Cortex of kidney (tissue), 1 donor: ENCODE data around the gene MGARP.
"Not testable (repeated sequence)": the region's sequence is repeated elsewhere in the genome, so short reads cannot be mapped to it uniquely, and the experiment has no call there.

Experiments used
- DNase-seq: peaks from one replicate; lab custom pipeline; 2025; lab: John Stamatoyannopoulos, UW

MGARP gene

DNA sequence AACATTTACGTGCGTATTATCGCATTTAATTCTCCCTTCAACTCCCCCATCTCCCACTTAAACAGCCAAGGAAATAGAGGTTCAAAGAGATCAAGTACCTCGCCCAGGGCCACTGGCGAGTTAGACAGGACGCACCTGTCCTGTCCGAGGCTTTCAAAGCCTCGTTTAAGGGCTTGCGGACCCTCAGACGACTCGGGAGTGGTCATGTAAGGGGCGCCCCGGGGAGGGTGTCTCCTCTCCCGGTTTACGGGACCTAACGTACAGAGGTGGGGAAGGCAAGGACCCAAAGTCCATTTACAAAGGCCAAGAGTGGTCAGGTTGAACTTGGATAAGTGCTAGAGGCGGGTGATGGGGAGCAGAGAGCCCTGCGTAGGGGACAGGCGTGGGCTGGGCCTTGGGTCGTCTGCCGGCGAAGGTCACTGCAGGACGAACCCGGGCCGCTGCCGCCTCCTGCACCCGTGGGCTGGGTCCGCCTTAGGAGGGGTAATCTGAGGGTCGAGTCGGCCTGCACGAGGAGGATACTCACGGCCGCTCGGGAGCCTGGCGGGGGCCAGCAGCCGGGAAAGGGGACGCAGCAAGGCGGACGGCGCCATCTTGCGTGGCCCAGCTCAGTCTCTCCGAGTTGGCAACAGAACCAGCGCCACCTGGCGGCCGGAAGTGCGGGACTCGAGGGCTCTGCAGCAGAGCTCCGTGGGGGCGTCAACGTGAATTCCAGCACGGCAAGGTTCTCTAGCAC, 15.3 kb upstream of the MGARP start:
- no peak for DNase-seq

DNA sequence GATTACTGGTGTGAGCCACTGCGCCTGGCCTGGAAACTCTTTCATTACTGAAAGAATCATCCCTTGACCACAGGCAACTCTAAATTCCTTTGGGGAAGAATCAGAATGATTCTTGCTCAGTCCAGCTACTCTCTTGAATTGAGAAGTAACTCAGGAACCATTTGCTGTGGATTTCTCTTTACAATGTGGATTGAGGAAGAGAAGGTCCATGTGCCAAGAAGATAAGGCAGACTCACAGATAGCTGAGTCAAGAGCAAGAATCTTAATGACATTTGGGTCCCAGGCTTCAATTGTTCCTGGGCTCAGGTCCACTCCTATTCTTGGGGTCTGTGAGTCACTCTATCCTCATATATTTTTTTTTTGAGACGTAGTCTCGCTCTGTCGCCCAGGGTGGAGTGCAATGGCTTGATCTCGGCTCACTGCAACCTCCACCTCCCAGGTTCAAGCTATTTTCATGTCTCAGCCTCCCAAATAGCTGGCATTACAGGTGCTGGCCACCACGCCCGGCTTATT, 6.2 kb upstream of the MGARP start:
- no peak for DNase-seq

GRCh38 chr4:139282721-139283075, 2.7 kb upstream of the MGARP start:
- no peak for DNase-seq

DNA sequence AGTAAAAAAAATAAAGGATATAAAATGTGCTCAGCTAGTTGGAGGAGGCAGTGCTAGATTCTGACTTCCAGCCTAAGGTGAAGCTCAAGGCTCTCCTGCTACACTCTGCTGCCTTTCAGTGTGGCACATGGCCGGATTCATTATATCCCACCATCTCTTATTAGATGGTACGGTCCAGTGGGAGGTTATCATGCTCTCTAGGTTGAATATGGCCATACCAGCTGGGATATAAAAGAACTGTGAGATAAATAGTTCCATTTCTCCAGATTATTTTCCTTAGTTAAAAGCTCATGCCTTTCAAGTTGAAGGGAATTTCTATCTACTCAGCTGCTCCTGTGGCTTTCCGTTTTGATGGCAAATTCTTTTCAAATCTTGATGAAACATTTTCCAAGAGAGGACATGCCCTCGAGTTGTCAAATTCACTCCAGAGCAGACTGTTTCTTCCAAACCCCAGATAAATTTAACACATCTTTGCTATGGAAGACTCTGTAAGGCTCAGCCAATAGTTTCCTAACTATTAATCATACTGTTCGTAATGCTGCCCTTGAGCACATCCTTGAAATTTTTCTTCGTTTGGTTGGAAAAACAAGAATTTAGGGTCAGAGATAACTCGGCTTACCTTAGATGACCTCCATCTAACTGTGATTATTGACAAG, 2.2 kb upstream of the MGARP start:
- DNase-seq = no peak

GRCh38 chr4:139278912-139279759, 889 bp downstream of the MGARP start:
- no peak for DNase-seq

GRCh38 chr4:139278485-139278884, 1.5 kb downstream of the MGARP start:
- no peak for DNase-seq

GRCh38 chr4:139275281-139275735, 4.7 kb downstream of the MGARP start:
- no peak for DNase-seq

DNA sequence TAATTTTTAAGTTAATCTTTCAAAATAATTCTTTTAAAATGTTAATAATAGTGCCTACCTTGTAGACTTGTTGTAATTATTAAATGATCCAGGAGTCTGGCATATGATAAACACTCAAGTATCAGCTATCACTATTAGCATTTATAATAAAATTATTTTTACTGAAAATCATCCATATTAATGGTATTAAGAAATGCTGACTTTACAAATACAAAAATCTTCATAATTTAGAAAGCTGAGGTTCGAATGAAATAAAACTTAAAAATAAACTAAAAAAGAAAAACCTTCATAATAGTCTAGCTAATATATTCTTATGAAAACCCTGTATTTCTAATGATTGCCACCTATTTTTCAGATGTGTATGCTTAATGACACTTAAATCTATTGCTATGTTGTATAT, 5.2 kb downstream of the MGARP start:
- DNase-seq = no peak

DNA sequence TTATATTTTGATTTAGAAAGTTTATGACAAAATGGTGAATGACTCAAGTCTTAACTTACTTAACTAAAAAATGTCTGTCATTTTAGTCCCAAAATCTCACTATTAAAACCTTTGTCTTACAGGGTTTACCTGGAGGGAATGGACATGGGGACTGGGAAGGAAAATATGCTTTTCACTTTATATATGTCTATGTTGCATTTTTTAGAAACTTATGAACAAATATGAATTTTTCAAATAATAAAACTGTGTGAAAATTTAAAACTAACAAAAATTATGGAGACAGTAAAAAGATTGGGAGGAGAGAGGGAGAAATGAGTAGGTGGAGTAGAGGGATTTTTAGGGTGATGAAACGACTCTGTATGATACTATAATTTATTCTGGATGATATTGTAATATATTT, 6.2 kb downstream of the MGARP start:
- DNase-seq = no peak

DNA sequence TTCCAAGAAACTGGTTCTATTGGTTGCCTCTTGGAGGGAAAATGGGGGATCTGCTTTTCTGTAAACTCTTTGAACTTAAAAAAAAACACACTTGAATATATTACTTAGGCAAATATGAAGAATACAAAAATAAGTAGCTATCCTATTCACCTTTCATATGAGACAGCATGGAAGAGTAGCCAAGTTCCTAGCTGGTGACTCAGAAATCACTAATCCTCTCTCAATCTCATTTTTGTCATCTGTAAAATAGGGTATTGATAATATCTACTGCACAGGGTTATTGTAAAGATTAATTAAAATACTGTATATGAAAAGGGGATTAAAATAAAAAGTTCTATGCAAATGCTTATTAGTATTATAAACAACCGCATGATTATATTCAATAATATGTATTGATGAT, 12.7 kb downstream of the MGARP start:
- no peak for DNase-seq

DNA sequence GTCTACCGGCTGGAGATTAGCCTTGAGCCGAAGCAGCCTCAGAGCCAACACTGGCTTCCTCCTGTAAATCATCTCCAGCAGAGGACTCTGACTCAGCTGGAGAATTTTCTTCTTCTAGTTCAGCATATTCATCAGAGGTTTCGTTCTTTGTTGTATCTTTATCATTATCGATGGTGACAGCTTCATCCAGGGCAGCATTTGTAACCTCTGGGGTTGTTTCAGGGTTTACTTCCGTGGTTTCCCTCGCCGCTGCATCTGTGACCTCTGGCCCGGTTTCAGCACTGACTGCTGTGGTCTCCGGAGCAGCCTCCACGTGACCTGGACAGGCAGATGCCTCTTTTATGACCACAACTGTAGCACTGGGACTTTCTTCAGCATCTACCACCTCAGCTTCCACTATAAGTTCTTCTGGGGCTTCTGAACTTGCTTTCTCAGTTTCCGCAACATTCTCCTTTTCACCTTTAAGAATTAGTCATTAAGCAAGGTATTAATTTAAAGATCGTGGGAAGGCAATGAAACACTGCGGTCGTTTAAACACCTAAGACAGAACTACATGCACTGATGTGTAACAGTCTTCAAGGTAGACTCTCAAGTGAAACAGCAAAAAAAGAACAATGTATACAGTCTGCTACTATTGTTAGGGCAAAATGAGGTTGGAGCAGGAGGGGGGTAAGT, 13.3 kb downstream of the MGARP start:
- DNase-seq = no peak

DNA sequence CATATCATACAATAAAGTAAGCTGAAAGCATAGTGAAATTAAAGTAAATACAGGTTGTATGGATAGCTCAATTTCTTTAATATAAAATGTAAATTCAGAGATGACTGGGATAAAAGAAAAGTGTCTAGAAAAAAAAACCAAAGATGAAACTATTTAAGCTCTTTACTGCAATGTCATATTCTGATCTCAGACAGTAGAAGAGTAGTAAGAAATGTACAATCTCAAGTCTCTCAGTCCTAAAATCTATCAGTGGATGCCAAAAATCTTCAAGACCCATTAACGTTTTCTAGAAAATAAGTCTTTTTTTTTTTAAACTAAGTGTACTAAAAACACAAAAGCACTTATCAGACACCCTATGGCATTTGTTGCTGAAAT, 13.8 kb downstream of the MGARP start:
- DNase-seq = no peak

- no peak for DNase-seq
These were observed 14.4 kb downstream of the MGARP start for GRCh38 chr4:139265654-139266053.

DNA sequence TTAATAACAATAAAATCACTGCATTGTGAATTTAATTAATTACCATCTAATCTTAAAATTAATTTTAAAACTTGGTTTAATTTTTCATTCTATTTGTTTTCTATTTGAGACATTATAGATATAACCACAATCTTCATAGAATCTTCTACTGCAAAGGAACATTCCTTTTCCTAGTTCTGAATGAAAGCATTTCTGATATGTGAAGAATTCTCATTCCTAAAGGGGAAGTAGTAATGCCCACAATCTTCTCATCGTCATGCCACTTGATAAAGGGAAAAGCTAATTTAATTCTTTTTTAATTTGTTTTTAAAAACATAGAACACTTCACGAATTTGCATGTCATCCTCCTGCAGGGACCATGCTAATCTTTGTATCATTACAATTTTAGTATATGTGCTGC, 23.7 kb downstream of the MGARP start:
- DNase-seq = no peak

DNA sequence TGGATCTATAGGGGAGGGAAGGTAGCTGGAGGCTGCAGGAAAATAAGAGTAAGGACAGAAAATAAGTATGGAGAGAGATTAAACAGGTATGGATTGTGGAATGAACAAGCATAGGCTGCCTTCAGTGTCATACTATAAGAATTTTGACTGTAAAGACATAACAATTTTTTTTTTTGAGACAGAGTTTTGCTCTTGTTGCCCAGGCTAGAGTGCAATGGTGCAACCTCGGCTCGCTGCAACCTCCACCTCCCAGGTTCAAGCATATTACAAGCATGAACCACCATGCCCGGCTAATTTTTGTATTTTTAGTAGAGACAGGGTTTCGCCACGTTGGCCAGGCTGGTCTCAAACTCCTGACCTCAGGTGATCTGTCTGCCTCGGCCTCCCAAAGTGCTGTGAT, 24.4 kb downstream of the MGARP start:
- not testable (repeated sequence) for DNase-seq

DNA sequence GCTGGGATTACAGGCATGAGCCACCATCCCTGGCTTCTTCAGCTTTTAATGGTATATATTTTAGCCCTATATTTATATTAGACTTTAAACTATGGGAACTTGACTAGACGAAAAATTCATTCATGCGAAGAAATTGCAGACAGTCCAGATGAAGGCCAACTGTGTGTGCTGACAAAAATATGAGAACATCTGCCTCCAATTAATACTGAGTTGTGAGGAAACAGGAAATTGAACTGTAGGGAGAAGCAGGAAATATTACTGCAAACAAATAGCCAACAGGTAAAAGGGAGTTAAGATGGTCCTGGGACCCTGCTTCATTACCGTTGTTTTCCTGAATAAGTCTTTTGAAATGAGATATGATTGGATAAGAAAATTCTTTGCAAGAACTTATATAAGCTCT, 26.3 kb downstream of the MGARP start:
- DNase-seq = no peak

DNA sequence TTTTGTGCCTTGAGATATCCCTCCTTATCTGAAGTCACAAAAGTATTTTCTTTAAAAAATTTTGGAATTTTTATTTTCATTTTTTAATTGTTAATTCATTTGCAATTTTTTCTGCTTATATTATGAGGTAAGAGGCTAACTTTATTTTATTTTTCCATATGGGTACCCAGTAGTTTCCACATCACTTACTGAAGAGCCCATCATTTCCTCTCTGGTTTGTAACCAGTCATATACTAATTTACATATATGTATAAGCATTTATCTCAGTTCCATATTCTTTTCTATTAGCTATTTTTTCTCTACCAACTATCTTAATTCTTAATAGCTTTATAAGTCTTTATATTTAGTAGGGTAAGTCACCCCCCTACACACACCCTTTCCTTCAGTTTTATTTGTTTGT, 27.0 kb downstream of the MGARP start:
- no peak for DNase-seq

DNA sequence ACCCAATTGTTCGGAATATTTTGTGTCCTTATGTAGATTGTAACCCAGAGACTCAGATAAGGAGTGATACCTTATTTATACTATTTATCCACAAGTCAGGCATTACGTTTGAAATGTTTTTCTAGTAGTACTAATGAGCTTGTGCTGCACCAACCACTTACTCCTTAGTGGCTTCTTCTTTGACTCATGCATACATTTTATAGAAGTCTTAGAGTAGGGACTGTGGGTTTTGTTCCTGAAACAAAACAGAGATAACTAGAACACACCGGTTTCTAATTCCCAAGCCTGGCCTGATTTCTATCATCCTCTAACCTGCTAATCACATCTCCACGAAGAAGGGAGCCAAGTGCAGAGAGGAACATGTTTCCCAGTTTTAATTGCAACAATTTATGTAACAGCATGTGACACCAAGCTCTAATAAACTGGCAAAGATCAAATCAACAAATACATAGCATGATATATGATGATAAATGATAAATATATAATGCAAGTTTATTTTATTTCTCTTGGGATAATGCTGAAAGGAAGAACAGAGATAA, 32.3 kb downstream of the MGARP start:
- no peak for DNase-seq

GRCh38 chr4:139247241-139247640, 32.8 kb downstream of the MGARP start:
- DNase-seq = no peak

- DNase-seq = no peak
These were observed 33.9 kb downstream of the MGARP start for GRCh38 chr4:139246166-139246565.

DNA sequence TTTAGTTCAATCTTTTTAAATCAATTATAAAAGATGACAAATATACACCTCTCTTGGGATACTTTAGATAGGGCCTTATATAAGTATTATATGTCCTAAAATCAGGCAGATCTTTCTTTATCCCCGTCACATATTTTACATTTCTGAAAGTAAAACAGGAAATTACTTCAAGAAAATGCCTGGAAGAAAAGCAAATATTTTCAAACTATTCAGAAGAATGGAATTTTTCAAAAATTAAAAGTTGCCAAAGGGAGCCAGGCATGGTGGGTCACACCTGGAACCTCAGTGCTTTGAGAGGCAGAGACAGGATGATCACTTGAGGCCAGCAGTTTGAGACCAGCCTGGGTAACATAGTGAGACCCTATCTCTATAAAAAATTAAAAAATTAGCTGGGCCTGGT, 34.4 kb downstream of the MGARP start:
- no peak for DNase-seq
